CMK (cell line): ENCODE data around the gene GAL.
"Not testable (repeated sequence)": the region's sequence is repeated elsewhere in the genome, so short reads cannot be mapped to it uniquely, and the experiment has no call there.

Experiments
- DNase-seq: peaks from one replicate; pipeline ENCODE4 v3.0.0-alpha.2; 2010; ENCODE audit warnings: low read depth

Gene GAL, protein sequence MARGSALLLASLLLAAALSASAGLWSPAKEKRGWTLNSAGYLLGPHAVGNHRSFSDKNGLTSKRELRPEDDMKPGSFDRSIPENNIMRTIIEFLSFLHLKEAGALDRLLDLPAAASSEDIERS

DNA sequence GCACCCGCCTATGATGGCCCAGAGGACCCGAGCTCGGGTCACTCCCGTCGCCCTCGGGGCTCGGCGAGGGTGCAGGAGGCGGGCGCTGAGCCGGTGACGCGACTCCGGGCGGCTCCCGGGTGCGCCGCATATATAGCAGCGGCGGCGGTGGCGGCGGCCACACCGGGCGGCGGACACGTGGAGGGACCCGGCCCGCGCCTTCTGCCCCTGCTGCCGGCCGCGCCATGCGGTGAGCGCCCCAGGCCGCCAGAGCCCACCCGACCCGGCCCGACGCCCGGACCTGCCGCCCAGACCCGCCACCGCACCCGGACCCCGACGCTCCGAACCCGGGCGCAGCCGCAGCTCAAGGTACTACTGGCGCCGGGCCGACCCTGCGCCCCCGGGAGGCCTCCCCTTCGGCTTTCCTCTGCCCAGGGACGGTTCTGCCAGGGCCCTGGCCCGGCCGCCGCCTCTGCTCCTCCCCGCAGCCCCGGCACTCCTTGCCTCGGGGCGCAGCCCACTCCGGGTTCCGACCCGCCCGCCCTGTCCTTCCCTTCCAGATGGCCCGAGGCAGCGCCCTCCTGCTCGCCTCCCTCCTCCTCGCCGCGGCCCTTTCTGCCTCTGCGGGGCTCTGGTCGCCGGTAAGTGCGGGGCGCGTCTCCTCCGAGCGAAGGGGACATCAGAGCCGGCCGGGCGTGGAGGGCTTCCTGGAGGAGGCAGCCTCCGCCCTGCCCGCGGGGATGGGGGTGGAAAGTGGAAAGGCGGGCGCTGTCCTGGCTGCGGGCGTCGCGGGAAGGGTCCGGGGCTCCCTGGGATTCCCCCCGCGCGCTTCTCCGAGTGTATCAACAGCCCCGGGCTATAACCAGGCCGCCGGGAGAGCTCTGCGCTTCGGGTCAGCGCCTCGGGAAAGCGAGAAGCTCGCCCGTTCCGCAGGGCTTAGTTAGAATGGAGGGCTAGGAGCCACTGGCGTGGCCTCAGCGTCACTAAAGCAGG, at the start of gene GAL:
GAL (plus strand) TSS at position 160 of the 972 bp plus-strand sequence; CDS start at position 540, 380 bp downstream.
- DNase-seq = no peak

DNA sequence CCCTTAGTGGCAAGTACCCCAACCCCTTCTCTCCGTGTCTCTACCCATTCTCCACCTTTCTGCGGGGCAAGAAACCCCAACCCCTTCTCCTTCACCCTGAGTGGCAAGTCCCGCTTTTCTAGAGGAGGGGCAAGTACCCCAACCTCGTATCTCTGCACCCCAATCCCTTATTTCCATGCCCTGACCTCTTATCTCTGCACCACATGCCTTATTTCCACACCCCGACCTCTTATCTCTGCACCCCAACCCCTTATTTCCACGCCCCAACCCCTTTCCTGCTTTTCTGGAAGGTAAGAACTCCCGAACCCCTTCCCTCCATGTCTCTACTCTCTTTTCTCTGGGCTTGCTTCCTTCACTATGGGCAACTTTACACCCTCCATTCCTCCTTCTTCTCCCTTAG, 49.7 kb upstream of the GAL start:
- DNase-seq = not testable (repeated sequence)

DNA sequence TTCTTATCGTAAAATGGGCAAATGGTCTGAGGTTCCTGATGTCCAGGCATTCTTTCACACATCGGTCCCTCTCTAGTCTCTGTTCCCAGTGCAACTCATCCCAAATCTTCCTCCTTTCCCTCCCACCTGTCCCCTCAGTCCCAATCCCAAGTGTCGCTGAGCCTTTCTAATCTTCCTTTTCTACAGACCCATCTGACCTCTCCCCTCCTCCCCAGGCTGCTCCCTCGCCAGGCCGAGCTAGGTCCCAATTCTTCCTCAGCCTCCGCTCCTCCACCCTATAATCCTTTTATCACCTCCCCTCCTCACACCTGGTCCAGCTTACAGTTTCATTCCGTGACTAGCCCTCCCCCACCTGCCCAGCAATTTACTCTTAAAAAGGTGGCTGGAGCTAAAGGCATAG, 49.2 kb upstream of the GAL start:
- not testable (repeated sequence) for DNase-seq

DNA sequence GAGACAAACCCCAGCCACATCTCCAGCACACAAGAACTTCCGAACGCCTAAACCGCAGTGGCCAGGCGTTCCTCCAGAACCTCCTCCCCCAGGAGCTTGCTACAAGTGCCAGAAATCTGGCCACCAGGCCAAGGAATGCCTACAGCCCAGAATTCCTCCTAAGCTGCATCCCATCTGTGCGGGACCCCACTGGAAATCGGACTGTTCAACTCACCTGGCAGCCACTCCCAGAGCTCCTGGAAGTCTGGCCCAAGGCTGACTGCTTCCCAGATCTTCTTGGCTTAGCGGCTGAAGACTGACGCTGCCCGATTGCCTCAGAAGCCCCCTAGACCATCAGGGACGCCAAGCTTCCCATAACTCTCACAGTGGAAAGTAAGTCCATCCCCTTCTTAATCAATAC, 48.5 kb upstream of the GAL start:
- DNase-seq = not testable (repeated sequence)

DNA sequence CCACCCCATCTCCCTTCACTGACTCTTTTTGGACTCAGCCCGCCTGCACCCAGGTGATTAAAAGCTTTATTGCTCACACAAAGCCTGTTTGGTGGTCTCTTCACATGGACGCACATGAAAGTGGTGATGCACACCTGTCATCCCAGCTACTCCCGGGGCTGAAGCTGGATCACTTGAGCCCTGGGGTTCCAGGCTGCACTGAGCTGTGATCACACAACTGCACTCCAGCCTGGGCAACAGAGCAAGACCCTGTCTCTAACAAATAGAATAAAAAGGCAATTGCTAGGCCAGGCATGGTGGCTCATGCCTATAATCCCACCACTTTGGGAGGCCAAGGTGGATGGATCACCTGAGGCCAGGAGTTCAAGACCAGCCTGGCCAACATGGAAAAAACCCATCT, 45.0 kb upstream of the GAL start:
- DNase-seq = not testable (repeated sequence)

DNA sequence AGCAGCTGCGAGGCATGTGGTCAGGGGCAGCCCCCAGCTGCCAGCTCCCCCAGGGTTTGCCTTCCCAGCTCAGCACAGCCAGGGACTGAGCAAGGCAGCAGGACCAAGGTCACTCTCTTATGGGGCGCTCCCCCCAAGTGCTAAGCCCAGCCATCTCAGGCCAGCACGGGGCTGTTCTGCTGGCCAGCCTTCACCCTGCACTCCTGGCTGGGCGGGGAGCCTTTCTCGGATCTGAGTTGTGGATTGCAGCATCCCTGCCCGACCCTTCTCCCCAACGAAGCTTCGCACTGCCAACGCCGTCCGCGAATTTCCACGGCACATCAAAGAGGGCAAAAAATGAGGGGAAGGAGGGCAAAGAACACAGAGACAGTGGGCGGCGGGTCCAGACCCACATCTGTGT, 42.5 kb upstream of the GAL start:
- DNase-seq = no peak

DNA sequence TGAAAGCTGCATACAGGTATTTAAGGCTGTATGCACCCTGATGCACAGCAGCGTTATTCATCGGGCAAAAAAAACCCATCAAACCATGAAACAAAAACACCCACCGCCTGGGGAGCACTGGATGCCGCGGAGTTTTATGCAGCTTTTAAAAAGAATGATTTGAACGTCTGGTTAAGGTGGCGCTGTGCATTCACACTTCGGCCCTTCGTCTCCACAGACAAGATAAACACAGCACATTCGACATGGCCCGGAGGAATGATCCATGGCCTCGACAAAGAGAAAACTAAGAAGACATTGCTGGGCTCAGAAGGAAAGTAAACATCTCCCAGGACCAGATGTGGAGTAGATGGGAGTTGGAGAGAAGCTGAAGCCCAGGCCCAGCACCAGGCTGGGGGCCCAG, 40.8 kb upstream of the GAL start:
- DNase-seq = no peak

DNA sequence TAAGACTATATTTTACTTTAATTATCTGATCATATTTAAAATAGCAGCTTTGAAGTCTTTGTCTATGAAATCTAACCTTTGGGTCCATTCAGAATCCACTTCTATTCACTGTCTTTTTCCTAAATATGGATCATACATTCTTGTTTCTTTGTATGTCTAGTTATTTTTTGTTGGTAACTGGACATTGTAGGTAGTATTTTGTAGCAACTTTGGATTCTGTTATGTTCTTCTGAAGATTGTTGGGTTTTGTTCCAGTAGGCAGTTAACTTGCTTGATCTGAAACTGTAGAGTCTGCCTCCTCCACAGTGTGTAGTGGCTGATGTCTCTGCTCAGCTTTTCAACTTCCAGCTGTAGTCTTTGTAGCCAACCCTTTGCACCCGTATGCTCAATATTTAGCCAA, 37.5 kb upstream of the GAL start:
- no peak for DNase-seq

DNA sequence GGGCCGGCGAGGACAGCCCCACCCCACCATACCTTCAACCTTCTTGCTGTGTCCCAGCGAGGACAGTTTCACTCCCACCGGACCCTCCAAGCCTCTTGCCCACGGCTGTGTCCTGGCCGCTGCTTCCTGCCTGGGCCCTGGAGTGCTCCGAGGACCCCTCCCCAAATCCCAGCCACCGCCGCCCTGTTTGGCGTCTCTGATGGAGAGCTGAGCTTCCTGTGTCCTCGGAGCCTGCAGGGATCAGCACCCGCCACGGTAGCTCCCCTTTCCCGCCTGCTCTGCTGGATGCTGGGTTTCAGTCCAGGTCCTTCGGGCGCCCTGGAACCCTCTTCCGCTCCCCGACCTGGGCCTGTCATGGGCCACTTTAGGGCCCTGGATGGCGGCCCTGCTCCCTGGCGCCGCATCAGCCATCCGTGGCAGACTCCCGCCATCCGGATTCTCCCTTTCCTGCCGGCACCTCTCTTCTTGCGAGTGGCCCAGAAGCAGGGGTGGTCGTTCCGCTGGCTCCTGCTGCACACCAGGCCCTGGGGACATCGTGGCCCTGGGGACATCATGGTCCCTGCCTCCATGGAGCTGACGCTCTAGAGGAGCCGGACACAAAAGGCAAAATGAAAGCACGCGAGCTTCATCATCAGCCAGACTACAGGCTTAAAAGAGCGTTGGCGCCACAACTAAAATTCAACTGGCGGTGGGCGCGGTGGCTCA, 34.3 kb upstream of the GAL start:
- DNase-seq = no peak

DNA sequence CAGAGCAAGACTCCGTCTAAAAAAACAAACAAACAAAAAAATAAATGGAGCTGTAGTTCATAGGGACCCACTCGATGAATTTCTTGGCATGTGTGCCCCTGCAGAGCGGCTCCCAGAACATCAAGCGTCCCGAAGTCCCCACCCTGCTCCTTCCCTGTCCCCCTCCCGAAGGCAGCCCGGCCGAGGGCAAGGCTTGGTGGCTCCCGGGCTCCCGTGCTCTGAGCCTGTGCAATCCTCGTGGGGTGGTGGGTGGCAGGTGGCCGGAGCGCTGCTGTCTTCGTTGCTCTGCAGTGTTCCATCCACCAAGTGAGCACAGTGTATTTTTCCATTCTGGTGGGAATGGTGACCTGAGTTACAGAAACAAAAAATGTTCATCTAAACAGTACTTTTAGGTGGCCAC, 33.5 kb upstream of the GAL start:
- DNase-seq = no peak

DNA sequence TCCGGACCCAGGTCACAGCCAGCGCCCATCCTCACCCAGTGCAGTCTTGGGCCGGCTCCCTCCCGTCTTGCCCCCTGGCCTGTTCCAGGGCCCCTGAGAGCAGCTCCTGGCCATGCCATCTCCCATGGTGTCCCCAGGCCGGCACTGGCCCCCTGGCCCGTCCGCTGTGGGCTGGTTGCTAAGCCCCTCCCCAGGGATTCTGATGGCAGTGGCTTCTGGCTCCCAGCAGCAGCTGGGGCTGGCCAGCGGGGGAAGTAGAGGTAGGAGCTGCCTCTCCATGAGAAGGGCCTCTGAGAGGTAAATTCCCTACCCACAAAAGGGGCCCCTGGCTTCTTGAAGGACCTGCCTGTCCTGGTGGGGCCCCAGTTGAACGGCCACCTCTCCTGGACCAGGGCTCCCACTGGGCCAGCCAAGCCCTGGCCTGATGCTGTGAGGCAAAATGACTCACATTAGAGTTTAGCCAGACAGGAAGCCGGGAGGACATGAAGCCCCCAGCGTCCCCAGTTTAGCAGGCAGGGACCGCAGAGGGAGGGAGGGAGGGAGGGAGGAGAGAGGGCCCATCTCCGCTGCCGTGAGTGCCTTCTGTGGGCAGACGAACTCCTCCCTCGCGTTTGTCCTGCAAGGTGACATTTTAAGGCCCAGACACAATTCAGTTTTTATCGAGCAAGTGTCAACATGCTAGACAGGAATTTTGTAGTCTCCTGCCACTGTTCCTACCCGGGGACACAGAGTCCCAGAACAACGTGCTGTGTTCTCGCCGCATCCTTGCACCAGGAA, 32.9 kb upstream of the GAL start:
- no peak for DNase-seq

DNA sequence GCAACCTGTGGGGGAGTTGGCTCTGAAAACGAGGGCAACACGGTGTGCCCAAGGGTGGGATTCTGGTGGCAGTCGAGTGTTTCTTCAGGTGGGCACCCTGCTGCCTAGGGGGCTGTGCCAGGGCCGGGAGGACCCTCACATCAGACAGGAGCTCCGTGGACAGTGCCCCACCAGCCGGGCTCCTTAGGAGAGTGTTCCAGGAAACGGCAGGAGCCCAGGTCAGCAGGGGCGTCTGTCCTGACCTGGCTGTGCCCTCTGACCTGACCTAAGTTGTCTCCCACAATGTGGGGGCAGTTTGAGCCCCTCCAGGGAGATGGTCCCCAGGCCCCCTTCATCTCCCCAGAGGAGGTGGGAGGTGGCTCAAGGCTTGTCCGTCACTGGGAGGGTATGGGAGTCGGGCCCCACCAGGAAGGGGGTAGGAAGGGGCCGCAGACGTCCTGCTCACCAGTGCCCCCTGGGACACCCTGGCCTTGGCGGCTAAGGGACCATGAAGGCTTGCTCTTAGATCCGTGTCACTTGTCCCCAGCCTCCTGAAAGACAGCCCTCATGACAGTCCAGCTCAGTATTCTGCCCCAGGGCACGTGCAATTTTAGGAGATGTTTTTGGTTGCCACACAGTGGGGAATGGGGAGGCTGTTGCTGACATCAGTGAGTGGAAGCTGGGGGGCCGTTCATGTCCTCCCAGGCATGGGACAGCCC, 32.2 kb upstream of the GAL start:
- no peak for DNase-seq

DNA sequence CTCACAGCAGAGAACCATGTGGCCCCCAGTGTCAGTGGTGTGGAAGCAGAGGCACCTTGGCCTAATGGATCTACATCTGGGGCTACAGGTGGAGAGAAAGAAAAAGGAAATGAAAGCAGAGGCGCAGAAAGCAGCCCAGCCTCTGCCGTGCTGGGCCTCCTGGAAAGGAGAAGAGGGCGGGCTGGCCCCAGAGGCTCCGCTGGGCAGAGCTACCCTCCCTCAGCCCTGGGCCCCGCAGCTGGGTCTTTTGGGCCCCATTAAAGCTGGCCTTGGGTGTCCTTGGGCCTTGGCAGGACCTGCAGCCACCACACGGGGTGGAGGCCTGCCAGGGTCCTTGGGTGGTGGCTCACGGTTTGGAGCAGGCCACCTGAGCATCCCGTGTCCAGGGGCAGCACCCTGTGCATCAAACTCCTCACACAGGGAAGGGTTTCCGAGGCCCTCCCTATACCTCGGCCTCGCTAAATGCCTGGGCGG, 31.6 kb upstream of the GAL start:
- no peak for DNase-seq

DNA sequence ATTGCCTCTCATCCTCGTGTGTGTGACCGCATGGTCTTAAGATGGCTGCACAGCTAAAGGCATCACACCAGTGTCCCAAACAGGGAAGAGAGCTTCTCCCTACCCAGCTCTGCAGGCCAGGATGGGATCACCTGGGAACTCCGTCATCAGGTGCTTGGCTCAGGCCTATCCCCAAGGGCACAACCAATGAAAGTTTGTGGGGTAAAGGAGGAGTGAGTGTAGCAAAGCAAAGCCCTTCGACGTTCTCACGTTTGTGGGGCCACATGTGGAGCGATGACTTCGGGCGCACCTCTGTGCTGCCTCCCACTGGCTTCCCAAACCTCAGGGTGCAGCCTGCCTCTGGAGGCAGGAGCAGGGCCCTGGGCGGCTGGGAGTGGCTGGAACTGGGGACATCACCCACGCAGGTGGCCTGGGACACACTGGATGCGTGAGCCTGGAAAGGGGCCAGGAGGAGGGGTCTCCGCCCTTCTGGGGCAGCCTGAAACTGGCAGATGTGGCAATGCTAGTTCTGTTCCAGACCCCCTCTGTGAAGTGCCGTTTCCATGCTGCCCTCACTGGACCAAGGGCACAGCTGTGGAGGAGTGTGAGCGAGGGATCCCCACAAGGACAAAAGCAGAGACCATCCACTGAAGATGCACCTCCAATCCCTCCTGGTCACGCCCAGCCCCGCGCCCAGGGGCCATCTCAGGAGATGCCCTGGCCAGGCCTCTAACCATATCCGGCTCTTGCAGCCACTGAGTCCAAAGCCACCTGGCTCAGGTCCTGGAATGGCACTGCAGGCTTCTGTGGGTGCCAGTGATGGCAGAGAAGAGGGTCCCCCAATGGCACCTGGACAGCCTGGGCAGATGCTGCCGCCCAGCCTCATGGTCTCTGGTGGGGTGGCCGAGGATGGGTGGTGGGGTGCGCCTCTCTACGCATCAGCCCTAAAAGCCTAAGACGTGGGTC, 30.6 kb upstream of the GAL start:
- DNase-seq = no peak

DNA sequence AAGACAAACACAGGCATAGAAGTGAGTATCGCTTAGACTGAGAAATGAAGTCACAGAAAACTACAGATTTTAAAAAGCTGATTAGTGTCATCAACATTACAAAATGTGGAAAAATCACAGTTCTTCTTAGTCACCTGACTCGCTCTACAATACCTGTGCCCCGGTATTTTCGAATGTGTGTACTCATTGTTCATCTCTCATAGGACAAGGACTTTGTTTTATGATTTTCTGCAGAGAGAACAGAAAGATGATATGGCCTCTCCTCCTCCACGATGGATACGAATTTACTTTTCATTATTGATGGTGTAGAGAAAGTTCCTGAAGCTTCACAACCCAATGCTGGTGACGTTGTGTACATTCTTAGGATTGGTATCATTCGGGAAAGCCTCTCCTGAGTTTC, 29.4 kb upstream of the GAL start:
- no peak for DNase-seq

DNA sequence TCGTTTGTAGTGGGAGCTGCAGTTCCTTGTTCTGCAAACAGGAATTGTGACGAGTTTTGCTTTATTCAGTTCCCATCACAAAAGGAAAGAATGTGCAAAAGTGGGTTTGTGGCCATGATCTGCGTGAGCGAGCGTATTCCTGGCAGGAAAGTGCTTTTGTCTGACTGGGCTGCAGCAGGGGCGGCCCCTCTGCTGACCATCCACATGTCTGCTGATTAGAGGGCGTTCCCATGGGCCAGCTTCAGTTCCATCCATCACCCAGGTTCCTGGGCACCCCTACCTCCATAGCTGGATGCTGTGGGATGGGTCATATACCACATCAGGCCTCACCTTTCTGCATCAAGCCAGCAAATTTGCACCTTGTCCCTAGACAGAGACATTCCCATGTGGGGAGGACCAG, 28.9 kb upstream of the GAL start:
- no peak for DNase-seq

DNA sequence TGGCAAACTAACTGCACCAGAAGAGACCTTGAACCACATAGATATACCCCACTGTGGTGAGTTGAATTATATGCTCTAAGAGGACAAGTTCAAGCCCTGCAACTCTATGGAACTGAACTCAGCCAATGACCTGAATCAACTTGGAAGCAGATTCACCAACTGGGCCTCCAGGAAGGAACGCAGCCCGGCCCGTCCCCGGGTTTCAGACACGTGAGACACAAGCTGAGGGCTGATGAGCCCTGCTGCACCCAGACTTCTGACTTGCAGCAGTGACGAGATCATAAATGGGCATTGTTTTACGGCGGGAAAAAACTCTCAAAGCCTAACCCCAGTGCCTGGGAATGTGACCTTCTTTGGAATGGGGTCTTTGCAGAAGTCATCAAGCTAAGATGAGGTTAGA, 28.5 kb upstream of the GAL start:
- DNase-seq = no peak

DNA sequence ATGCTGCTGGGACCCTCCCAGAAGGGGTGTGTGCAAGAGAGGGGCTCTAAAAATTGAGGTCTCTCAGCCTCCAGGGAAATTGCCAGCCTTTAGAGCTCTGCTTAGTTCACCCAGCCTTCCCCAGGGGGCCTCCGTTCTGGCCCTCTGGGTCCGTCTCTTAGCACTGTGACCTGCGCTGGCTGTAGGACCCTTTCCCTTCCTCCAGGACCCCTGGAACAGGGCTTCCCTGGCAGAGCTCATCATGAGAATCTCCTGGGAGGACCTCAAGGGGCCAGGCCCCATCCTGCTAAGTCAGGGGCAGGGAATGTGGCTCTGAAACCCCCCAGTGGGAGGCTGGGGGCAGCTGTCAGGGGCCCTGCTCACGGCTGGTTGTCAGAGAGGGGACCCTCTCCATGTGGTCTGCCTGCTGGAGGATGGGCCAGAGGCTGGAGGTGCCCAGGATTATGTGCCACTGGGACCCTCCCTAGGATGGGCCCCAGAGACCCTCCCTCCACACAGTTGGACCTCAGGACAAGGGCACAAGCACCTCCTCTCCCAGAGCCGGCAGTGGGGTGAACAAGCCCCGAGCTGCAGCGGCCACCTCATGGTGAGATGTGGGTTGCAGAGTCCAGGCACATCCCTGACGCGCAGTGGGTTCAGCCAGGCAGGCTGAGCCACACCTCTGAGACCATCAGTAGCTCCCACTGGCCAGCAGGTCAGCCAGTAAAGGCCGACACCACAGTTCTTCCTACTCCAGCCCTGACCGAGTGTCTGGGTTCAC, 27.1 kb upstream of the GAL start:
- DNase-seq = no peak

DNA sequence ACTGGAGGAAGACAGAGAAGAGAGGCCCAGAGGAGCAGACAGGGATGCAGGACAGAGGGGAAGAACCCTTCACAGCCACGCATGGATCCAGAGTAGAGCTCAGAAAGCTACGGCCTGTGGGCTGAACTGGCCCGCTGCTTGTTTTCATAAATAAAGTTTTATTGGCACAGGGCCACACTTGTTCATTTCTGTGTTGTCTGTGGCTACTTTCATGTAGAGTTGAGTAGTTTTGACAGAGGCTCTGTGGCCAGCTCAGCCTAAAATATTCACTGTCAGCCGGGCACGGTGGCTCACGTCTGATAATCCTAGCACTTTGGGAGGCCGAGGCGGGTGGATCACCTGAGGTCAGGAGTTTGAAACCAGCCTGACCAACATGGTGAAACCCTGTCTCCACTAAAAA, 26.2 kb upstream of the GAL start:
- DNase-seq = no peak

DNA sequence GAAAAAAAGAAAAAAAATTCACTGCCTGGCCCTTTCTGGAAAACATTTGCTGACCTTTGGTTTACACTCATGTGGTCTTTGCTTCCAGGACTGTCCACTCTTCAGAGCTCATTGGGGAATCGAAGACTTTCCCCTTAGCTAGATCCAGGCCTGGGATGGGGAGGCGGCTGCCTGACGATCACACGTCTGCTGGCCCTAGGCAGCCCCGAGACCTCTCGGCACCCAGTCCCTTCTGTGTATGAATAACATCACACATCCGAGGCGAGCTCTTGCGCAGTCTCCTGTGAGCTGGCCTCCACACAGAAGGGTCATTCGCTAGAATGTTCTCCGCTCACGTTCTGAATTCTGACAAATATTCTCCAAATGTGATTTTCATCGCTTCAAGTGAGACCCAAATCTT, 25.7 kb upstream of the GAL start:
- DNase-seq = no peak
